ENCODE results near the gene NALCN. TPM values are rescaled to one million over a fixed set of nuclear protein-coding genes. Genes with fewer than 3 reads are reported as not detected.

NALCN gene
- total RNA-seq, 1 donor = 11.2 TPM

DNA sequence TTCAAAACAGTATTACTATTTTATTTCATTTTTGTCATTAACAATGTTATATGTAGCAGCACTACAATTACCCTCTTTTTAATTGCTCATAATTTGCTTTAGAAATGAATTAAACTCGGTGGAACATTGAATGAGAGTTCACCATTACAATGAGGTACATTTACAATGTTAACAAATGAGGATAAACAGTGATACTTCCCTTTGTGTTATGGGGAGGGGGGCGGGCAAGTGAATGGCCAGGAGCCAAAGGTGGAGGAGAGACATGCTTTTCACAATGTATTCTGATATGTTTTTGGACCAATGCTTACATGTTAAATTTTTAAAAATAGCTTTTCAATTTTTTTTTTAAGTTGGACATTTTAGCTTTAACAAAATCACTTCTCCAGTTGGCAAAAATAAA lies 34.2 kb downstream of the NALCN start:
- H3K4me1 ChIP-seq (ENCODE audit: insufficient read depth, low read length) = peaks cover 19% of the 10 kb centered on the region
- no peaks in the 10 kb centered on the region for H3K27me3 ChIP-seq (ENCODE audit: insufficient read depth, low read length)
- no peak overlapping the region for H2AFZ ChIP-seq (ENCODE audit: low read length)
- H3K4me2 ChIP-seq (ENCODE audit: insufficient read depth, low read length) = peak overlapping the region; percentile 23
- H3K9me3 ChIP-seq (ENCODE audit: low read depth, low read length) = no peaks in the 10 kb centered on the region
- H4K20me1 ChIP-seq (ENCODE audit: insufficient read depth, low read length) = no peaks in the 10 kb centered on the region
- no peak overlapping the region for H3K4me3 ChIP-seq (ENCODE audit: insufficient read depth, low read length)
- no peaks in the 10 kb centered on the region for H3K79me2 ChIP-seq (ENCODE audit: insufficient read depth, low read length)
- TF ChIP-seq, protein P1, sequence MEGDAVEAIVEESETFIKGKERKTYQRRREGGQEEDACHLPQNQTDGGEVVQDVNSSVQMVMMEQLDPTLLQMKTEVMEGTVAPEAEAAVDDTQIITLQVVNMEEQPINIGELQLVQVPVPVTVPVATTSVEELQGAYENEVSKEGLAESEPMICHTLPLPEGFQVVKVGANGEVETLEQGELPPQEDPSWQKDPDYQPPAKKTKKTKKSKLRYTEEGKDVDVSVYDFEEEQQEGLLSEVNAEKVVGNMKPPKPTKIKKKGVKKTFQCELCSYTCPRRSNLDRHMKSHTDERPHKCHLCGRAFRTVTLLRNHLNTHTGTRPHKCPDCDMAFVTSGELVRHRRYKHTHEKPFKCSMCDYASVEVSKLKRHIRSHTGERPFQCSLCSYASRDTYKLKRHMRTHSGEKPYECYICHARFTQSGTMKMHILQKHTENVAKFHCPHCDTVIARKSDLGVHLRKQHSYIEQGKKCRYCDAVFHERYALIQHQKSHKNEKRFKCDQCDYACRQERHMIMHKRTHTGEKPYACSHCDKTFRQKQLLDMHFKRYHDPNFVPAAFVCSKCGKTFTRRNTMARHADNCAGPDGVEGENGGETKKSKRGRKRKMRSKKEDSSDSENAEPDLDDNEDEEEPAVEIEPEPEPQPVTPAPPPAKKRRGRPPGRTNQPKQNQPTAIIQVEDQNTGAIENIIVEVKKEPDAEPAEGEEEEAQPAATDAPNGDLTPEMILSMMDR (IDR thresholded peaks at IDR 0.05; ENCODE audit: extremely low read depth, low read depth, low read length) = no peak
- no peak for DNase-seq (ENCODE audit: insufficient read length, low spot score, missing footprints)
- no peaks in the 10 kb centered on the region for H3K36me3 ChIP-seq (ENCODE audit: insufficient read depth, low read length)
- H3K27ac ChIP-seq (ENCODE audit: low read depth, low read length) = no peak overlapping the region

DNA sequence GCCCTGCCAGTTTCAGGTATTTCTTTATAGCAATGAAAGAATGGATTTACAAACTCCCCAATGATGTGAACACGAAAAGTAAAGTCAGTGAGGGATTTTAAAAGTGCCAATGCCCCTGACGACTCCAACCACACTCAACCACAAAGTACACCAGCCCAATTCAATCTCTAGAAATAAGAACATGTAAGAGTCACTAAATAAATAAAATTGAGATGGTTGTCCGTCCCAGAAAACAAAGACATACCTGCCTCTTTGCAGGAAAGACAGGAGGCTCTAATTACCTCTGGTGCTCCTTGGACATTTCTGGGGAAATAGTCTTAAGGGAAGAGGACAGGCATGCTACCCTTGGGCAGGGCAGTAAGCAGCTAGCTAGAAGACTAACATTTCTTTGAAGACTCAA lies 55.8 kb downstream of the NALCN start:
- TF ChIP-seq, protein P1 (IDR thresholded peaks at IDR 0.05; ENCODE audit: extremely low read depth, low read depth, low read length) = no peak
- Histone ChIP-seq H2AFZ (ENCODE audit: low read length) (no peak overlapping the region), H3K4me2 (ENCODE audit: insufficient read depth, low read length) (no peak overlapping the region), H3K27me3 (ENCODE audit: insufficient read depth, low read length) (no peaks in the 10 kb centered on the region), H3K36me3 (ENCODE audit: insufficient read depth, low read length) (no peaks in the 10 kb centered on the region), H3K4me1 (ENCODE audit: insufficient read depth, low read length) (no peaks in the 10 kb centered on the region), H4K20me1 (ENCODE audit: insufficient read depth, low read length) (no peaks in the 10 kb centered on the region), H3K9me3 (ENCODE audit: low read depth, low read length) (no peaks in the 10 kb centered on the region), H3K4me3 (ENCODE audit: insufficient read depth, low read length) (no peak overlapping the region), H3K79me2 (ENCODE audit: insufficient read depth, low read length) (no peaks in the 10 kb centered on the region), H3K27ac (ENCODE audit: low read depth, low read length) (no peak overlapping the region)
- no peak for DNase-seq (ENCODE audit: insufficient read length, low spot score, missing footprints)

DNA sequence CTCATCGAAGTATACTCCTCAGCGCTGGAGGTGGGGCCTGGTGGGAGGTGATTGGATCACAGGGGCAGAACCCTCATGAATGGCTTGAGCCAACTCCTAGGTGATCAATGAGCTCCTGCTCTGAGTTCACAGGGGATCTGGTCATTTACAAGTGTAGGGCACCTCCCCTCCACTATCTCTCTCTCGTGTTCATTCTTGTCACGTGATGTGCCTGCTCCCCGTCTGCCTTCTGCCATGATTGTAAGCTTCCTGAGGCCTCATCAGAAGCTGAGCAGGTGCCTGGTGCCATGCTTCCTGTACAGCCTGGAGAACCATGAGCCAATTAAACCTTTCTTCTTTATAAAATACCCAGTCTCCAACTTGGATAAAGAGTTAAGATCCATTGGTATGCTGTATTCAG lies 61.4 kb downstream of the NALCN start:
- H3K36me3 ChIP-seq (ENCODE audit: insufficient read depth, low read length) = no peaks in the 10 kb centered on the region
- TF ChIP-seq, protein P1 (IDR thresholded peaks at IDR 0.05; ENCODE audit: extremely low read depth, low read depth, low read length) = no peak
- no peaks in the 10 kb centered on the region for H4K20me1 ChIP-seq (ENCODE audit: insufficient read depth, low read length)
- H3K27ac ChIP-seq (ENCODE audit: low read depth, low read length) = no peak overlapping the region
- H3K79me2 ChIP-seq (ENCODE audit: insufficient read depth, low read length) = no peaks in the 10 kb centered on the region
- no peak overlapping the region for H3K4me3 ChIP-seq (ENCODE audit: insufficient read depth, low read length)
- H3K27me3 ChIP-seq (ENCODE audit: insufficient read depth, low read length) = no peaks in the 10 kb centered on the region
- no peak overlapping the region for H3K4me2 ChIP-seq (ENCODE audit: insufficient read depth, low read length)
- no peak for DNase-seq (ENCODE audit: insufficient read length, low spot score, missing footprints)
- H2AFZ ChIP-seq (ENCODE audit: low read length) = no peak overlapping the region
- no peaks in the 10 kb centered on the region for H3K4me1 ChIP-seq (ENCODE audit: insufficient read depth, low read length)
- no peaks in the 10 kb centered on the region for H3K9me3 ChIP-seq (ENCODE audit: low read depth, low read length)

DNA sequence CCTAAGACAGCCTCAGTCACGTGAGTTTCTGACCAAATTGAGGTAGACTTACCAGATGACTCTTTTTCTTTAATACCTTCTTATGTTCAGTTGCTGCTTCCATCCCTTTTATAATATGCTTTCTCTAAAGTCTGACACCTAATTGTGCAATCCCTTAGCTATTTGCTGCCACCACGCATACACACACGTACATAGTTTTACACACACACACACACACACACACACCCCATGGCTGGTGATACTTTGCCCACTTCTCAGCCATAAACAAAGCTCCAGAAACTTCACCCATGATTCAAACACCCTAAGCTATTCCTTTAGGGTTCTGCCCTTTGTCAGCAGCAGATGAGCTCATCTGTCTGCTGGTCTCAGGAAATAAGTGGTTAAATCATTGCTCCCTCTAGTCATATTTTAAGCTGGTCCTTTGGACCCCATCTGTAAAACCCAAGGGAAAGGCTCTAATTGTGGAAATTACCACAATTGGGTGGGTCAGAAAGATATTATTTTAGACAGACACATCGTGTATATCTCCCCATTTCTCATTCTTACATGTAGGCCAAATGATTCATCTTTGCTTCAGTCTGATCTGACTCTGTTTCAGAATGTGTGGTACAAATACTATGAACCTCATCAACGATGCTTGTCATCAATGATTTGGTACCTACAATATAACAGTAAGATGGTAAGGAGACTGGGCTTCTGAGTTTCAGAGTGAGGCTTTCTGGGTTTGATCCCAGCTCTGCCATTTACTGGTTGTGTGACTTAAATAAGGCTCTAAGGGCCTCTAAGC lies 69.2 kb downstream of the NALCN start:
- H3K4me2 ChIP-seq (ENCODE audit: insufficient read depth, low read length) = peak overlapping the region; percentile 25
- peak overlapping the region; percentile 8 for H2AFZ ChIP-seq (ENCODE audit: low read length)
- no peaks in the 10 kb centered on the region for H3K79me2 ChIP-seq (ENCODE audit: insufficient read depth, low read length)
- no peaks in the 10 kb centered on the region for H3K27me3 ChIP-seq (ENCODE audit: insufficient read depth, low read length)
- TF ChIP-seq, protein P1 (IDR thresholded peaks at IDR 0.05; ENCODE audit: extremely low read depth, low read depth, low read length) = no peak
- H3K4me1 ChIP-seq (ENCODE audit: insufficient read depth, low read length) = peaks cover 26% of the 10 kb centered on the region
- no peaks in the 10 kb centered on the region for H3K36me3 ChIP-seq (ENCODE audit: insufficient read depth, low read length)
- no peaks in the 10 kb centered on the region for H4K20me1 ChIP-seq (ENCODE audit: insufficient read depth, low read length)
- H3K9me3 ChIP-seq (ENCODE audit: low read depth, low read length) = no peaks in the 10 kb centered on the region
- H3K4me3 ChIP-seq (ENCODE audit: insufficient read depth, low read length) = no peak overlapping the region
- DNase-seq (ENCODE audit: insufficient read length, low spot score, missing footprints) = peak; percentile 43
- H3K27ac ChIP-seq (ENCODE audit: low read depth, low read length) = peak overlapping the region; percentile 82

Data from osteoblast (primary cell).